ENCODE results near the gene HCAR3.

DNA sequence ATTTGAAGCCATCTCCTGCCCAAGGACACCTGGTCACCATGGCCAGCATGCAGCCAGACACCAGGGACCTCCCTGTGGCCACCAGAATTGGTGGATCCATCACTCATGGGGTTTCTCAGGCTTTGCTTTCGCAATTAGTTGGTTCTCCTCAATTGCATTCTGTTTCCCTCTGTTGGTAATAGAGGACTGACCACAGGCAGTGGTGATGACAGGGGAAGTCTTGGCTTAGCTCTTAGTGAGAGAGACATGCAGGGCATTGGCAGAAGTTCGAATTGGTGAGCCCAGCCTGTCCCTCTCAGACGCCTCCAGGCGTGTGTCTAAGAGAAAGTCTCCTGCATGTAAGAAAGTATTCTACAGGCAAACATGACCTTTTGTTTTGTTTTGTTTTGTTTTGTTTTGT is 34.8 kb downstream of the HCAR3 start:
- no peak for TF ChIP-seq POLR2A (IDR thresholded peaks at IDR 0.05; ENCODE audit: low read depth, low read length)
- TF ChIP-seq POLR2AphosphoS5 (IDR thresholded peaks at IDR 0.05; ENCODE audit: low read depth, low read length): no peak
